Right renal cortex interstitium (tissue), 3 donors: ENCODE results near the gene FKTN. TPM values are rescaled to one million over a fixed set of nuclear protein-coding genes. Genes with fewer than 3 reads are reported as not detected.

Experiments used
- DNase-seq, 3 donors: peaks; one replicate each; pipeline ENCODE4 v3.0.0-alpha.2; 2013; ENCODE audit warnings: low read depth in 3 of 3, low spot score in 2 of 3
- polyA plus RNA-seq, 3 donors: library from polyadenylated mRNA; unstranded; fragments of 120-200 nt; gene quantifications; one replicate each; pipeline ENCODE4 v1.2.1, GENCODE V29; 2013; ENCODE audit not compliant: insufficient read length in 3 of 3

The FKTN gene
- polyA plus RNA-seq, 3 donors, result 22.3 to 28.1 (median 24.8) TPM

DNA sequence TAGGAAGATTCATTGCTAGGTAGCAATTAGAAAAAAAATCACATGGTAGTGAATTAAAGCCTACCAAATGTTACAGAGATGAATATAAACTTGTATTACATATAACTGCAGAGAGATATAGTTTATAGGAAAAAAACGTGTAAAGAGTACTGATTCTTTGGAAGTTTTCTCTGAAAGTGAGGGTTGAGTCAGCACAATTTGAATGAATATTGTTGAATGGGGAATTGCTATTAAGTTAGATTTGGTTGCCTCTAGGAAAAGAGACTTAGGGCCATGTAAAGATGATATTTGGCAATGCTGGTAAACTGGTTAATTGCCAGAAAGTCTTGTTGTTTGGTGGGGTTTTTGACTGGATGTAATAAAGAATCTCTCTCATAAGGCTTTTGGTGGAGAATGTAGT lies 67.2 kb downstream of the FKTN start:
- DNase-seq, result no peak

DNA sequence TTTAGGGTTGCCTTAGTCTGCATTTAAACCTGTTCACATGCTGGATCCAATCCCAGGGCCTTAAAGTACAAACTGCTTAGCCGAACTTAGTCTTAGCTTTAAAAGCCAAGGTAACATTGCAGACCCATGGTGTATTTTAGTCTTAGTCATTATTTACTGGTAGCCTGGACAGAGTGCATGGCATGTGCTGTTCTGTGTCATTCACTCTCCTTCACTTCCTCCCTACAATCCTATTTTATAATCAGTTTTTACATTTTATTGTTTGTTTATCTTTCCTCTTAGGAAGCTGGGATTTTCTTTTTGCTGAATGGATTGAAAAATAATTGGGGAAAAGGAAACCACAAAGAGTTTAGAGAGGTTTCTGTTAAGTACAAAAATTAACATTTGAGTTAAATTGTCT lies 74.9 kb downstream of the FKTN start:
- DNase-seq, result no peak

DNA sequence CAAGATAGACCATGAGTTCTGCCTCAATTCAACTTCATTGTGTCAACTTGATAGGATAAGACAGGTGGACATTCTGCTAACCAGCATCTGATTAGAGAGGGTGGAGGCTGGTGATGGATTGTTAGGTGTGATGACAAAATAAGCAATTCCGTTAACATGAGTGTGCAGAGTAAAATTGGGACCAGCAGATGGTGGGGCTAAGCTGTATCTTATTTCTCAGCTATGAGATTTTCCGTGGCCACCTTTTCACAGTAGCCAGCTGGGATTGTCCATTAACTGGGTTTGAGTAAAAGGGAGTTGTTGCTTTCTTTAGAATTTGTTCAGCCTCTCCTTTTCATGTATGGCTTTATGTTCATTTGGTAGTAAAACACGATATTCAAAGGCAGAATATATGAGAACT lies 75.5 kb downstream of the FKTN start:
- DNase-seq, result no peak

DNA sequence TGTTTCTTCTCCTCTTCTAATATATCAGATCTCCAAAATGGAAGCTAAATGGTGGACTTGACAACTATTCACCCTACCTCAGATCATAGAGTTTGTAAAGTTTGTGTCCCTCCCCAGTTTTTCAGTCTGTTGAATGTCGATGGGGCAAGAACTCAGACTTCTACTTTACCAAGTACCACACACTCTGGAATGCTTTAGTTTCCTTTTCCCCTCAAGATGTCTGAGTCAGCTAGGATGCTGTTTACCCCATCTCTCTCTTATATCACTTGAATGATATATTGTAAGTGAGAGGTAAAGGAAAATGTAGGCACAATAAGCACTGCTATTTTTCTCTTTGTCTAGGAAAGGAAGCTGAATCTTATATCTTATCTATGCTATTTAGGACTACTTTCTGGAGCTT lies 78.4 kb downstream of the FKTN start:
- no peak for DNase-seq

DNA sequence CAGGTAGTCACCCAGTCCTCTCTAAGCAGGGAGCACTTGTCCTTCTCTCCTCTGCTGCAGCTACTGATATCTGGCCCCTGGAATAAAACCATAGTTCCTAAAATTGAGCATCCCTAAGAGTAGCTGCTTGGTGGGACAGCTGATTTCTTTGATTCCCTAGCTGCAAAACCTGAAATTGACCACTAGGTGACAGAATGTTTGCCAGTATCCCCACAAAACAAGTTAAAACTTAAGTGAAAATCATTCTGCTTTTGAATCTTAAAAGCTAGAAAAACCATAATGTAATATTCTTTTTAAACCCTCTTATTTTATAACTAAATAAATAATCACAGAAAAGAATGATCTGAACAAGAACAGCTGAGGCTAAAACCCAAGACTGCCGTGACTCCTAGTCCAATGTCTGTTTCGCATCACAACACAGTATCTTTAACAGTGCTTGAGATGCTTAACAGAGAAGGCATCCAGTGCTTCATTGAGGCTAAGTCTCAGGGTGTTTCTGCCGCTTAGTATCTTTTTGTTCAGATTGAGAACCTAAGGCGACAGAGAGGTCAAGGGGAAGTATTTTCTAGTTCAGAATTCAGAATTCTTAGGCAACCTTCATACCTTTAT lies 80.0 kb downstream of the FKTN start:
- no peak for DNase-seq

DNA sequence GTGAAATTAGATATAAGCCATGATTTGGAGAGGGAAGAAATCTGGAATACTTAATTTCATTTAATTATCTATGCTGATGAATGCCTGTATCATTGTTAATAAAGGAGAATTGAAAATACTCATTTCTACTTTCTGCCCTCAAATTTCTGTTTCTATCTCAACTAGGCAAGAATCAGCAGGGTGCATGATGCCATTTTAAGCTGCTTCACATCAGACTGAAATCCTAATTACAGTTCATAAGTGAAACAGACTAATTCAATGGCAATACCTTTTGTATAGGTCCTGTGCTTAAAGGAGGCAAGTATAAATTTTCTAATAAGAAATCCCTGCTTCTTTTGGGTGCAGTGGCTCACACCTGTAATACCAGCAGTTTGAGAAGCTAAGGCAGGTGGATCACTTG lies 82.0 kb downstream of the FKTN start:
- DNase-seq, result no peak

DNA sequence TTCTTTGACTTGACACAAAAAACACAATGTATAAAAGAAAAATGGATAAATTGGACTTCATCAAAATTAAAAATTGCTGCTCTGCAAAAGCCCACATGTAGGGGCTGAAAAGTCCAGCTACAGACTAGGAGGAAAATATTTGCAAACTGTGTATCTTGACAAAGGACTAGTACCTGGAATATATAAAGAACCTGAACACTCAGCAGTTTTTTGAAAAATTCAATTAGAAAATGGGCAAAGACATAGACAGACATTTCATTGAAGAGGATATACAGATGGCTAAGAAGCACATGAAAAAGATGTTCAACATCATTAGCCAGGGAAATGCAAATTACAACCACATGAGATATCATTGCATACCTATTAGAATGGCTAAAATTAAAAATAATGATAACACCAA lies 85.9 kb downstream of the FKTN start:
- DNase-seq, result no peak

DNA sequence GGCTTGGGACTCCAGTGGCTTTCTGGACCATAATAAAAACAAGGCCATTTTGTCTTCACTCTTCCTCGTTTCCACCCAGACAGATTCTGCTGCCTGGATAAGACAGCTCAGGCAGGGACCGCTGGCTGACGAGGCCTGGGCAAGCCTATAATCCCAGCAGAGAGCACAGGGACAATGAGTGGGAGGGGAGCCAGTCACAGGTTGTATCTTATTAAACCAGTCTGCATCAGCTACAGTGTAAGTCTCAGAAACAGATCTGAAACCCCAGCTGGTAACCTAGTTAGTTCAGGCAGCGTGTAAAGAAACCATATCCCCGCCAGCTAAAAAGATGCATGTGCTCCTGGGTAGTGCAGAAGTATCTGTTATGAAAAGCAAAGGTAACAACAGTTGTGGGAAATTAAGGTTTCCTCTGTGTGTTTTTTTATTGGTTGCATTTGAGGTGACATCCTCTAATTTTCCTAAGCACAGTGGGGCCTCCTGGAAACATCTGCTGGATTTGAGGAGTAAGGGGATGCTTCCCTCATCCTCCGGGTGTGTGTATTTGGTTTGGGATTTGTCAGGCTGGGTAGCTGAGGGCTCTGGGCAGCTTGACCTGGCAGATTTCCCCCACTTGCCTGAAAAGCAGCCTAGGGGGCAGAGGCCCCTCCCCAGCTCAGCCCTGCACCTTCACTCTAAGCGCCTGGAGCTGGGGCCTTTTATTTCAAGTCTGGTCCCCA lies 89.1 kb downstream of the FKTN start:
- no peak for DNase-seq

DNA sequence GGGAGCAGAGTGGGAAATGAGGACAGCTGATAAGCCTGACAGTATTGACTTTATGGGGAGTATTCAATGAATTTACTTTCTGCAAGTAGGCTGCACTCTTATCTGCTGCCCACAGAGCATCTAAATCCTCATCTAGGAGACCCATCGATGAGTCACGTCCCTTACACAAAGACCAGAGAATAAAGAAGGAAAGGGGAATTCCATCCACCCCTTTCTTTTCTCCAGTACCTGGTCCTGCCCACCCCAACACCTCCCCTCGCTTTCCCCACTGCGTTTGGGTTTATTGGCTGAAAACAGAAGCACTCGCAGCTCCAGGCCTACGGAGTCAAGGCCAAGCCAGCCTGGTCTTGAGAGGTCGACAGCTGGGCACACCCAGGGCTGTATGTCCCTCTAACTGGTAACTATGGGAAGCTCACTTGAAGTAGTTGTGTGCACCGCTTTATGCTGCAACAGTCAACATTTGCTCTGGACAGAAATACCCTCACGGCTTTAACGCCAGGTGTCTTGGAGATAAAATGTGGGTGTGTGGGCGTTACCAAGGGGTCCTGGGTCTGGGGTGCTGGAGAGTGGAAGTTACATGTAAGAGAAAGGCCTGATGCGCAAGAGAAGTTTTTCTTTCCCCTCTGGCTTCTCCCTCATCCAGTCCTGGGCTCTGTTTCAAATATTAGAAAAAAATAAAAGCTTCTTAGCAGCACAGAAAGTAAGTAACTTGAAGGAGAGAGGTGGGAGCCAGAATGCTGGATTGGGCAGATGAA lies 89.8 kb downstream of the FKTN start:
- no peak for DNase-seq

DNA sequence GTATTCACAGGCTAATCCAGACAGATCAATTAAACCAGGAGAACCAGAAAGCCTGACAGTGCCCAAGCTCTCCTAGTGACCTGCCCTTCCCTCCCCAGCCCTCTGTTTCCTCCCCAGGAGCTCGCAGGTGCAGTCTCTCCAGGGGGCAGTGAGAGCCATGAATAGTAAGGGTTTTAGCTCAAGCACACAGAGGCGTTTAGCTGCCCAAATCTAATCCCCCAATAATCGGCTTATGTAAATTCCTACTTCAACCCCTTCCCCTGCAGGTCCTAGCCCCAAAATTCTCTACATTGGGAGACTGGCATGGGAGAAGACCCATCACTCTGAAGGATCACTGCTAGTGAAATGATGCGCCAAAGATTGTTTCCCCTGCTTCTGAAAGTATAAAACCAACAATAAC lies 93.9 kb downstream of the FKTN start:
- DNase-seq, result no peak

DNA sequence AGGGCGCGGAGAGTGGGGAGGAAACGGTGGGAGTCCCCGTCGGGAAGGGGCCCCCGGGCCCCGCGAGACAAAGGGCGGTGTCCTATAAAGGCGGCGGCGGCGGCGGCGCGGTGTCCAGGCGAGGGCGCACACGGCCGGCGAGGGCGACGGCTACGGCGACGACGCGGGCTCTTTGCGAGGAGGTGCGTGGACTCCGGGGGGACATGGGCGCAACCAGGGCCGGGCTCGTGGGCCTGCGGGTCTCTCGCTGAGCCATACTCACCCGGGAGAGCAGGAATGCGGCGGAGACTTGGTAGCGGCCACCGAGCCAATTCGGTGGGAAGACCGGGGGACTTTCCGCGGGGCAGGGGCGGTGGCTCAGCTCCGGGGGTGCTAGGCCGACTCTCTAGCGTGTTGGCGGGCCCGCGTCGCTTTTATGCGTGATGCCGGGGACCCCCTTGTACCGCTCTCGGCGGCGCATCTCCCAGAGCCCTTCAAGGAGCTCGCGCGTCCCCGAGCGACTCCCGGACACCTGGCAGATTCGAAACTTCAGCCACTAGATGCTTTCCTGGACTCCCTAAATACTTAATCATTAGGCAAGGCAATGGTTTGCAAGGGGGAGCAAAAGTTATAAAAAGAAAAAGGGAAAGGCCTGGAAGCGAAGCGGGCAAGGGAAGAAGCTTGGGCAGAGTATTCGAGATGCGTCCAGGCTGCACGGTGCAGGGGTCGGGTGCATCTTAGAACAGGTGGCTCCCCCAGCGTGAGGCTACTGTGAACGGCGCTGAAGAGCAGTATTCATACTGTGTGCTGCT lies 98.4 kb downstream of the FKTN start:
- no peak for DNase-seq

DNA sequence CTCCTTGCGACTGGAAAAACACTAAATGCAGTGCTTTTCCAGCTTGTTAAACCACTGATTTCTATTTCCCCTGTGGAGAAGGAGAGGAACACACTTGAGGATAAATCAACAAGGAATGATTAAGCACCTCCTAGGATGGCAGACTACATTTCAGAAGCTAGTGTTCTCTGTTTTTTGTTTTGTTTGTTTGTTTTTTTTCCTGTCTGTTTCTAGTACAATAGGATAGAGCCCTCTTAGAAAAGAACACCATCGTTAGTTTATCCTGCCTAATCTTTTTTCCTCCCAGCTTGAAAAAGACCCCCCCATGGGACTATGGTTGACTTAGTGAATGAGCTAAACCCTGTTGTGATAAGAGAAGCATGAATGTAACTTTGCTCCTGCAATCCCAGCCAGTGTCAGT lies 100.4 kb downstream of the FKTN start:
- DNase-seq, result no peak

DNA sequence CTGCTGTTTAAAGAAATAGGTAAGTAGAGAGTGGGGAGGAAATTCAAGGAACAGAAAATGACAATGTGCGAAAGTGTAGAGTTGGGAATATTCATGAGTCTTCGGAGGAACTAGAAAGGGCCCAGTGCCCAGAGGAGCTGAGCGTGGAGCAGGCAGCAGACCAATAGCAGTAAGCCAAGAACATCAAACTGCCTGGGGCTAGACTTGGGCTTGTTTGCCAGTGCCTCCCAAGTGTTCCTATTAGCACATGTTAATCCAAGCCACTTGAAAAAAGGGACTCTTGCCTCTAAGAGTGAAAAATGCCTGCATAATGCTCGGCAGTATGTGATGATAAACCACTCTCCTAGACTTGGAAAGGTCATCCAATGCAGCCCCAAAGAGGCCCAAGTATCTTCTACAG lies 103.1 kb downstream of the FKTN start:
- DNase-seq, result no peak

DNA sequence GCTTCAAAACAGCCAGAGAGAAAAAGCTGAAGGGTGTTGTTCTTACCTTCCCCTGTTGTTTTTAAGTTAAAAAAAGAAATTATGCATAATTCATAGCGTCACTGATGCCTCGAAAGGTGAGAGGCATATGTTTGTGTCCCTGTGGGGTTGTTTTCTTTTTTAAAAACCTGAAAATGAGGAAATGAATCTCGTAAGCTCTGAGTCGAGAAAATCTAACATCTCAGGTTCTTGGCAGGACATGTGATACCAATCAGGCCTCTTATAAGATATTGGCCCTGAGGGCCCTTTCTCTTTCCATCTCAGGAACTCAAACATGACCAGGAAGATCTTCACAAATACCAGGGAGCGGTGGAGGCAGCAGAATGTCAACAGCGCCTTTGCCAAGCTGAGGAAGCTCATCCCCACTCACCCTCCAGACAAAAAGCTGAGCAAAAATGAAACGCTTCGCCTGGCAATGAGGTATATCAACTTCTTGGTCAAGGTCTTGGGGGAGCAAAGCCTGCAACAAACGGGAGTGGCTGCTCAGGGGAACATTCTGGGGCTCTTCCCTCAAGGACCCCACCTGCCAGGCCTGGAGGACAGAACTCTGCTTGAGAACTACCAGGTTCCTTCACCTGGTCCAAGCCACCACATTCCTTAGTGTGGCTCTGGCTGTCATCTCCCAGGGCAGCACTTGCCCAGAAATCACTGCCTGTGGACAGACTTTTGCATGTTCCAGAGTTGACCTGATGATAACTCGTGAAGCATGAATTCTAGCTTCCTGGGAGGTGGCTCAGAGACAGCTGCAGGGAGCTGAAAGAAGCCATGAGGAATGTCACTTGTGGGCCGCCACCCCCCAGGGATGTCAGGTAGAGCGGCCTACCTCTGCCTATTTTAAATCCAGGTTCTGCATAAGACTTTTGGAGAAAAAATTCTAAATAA lies 104.5 kb downstream of the FKTN start, which contains the start of gene TAL2:
Gene TAL2, plus strand, starts transcription at position 274 of the 921 bp plus-strand sequence. Its CDS starts 40 bp downstream, at position 314.
- no peak for DNase-seq

DNA sequence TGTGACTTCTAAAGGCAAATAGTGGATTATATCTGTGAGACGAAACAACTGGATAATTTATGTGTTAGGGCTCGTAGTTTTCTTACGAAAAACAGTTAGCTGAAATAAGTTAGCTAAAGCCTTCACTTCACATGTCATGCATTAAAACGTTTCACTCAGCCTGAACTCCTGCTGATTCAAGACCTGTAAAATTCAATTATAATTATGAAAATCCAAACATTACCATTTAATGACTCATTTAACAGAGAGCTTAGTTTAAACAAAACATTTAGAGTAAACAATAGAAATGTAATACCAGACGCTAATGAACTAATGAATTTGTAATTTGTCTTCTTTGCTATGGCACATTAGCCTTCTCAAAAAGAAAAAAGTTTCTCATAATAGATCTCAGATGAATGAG lies 106.0 kb downstream of the FKTN start:
- DNase-seq, result no peak

DNA sequence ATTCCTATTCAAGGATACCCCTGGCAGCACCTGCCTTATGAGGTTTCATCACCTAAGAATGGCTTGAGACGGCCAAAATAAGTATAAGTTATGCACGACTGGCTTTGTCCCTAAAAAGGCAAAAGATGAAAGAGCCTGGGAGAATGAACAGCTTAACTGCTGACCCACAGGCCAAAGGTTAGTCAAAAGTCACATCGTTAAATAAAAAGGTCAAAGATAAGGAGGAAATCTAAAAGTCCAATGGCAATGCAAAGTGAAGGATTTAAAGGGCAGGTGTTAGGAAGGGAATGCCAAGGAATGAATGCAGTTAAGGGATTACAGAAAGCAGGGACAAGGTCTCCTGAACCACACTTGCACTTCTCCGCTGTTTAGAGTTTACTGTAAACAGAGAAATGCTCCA lies 109.9 kb downstream of the FKTN start:
- DNase-seq, result no peak

DNA sequence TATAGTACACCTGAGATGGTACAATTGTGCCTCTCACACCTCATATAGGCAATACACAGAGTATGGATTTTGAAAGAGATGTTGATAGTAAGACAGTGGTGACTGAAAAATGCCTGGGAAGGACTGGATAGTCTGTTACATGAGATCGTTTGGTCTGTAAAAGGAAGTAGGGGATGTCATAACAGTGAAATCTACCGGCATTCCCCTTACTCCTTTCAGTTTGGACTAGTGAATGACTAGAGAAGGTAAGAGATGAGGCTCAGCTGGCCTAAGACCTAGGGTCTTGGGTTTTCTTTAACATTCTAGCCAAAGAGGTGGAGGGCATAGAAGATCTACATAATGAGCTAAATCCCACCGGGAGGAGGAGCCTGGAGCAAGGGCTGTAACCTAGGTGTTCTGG lies 112.4 kb downstream of the FKTN start:
- DNase-seq, result no peak

DNA sequence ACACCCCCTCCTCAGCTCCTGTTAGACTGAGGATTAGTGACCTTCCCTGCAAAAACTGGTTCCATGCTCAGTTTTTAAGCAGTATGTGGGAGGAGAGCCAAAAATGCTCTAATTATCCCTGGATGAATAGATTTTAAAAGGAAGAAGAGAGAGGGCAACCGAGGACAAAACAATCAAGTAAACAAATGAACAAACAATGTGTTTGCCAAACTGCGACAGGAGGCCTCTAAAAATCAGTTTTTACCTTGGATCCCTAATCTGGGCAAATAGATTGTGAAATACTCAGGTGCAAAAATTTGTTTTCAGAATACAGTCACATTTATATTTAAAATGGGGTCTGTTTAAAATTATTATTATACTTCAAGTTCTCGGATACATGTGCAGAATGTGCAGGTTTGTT lies 112.8 kb downstream of the FKTN start:
- no peak for DNase-seq

DNA sequence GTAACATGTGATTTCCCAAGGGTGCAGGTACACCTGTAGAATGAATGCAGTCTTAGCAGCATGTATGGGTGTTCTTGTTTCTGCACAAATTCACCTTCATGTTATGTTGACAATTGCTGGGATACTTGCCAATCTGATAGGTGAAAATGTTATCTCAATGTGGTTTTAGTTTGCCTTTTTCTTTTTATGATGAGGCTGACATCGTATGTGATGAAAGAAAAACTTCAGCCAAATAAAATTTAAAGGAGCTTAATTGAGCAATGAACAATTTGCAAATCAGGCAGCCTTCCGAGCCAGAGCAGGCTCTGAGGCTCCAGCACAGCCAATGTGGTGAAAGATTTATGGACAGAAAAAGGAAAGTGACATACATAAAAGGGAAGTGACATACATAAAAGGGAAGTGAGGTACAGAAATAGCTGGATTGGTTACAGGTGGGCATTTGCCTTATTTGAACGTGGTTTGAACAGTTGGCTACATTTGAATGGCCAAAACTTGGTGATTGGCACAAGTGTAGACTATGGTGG lies 114.8 kb downstream of the FKTN start:
- no peak for DNase-seq

DNA sequence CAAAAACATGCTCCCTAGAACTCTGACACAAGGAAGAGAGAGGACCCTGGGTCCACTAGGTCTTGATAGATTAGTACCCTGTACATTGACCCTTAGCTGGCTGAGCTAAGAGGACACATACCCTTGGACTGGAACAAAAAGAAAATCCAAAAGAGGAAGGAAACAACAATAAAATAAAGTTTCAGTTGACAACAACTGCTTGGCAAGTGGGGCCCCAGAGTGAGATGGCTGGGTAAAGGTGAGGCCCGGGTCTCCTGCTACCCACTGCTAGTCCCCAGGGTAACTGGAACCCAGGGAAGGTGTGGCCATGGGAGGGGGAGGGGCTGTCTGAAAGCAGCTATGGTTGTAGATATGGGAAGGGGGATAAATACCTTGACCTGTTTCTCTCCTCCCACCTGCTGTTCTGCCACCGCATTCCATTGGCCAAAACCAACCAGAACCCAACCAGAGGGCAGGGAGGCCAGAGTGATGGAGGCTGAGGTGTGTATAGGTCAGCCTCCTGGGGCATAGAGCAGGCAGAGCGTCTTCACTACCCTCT lies 116.0 kb downstream of the FKTN start:
- DNase-seq, result no peak
